22Rv1 (cell line): ENCODE measurements around the gene LHFPL2.

Experiments
- CTCF ChIP-seq: fragments of 450-650 bp; IDR thresholded peaks from 2 replicates; pipeline ENCODE4 v1.5.1; 2017; ENCODE audit warnings: mild to moderate bottlenecking
- ZFX ChIP-seq: fragments of 450-650 bp; IDR thresholded peaks from 2 replicates; pipeline ENCODE4 v1.6.1; 2017; ENCODE audit warnings: antibody characterized with exemption, borderline replicate concordance

- TF ChIP-seq CTCF (no peak), ZFX (no peak)
These were observed 27.6 kb upstream of the LHFPL2 start for GRCh38 chr5:78675956-78676730.
